ENCODE data around the gene SV2A.

DNA sequence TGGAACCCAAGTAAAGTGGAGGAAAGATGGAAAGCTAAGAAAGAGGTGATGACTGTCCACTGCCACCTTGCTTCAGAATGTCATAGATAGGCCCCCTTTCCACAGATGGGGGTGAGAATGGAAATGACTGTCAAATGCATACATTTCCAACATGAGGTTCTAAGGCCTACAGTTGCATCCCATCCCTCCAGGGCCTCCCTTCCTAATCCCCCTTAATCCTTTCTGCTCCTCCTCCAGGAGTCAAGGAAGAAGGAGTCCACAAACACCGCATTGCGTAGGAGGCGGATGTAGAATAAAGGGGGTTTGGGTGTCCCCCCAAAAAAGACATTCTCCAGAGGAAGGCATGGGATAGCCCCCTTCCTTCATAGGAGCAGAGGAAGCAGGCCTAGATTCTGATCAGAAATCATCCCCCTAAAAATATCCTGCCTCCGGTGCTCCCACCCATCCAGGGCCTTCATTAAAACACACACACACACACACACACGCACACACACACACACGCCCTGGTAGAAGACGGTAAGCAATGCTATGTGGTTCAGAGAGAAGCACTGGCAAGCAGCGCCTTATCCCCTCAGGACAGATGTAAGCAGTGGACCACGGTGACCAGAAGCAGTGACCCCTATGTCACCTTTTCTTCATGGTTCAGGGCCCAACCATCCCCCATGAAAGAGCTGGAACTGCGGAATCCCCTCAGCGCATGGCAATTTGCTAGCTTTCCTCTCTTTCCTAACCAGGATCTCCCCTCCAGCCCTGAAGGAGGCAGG lies 2.0 kb downstream of the SV2A start:
- no peak for TF ChIP-seq CTCF (IDR thresholded peaks at IDR 0.05)
- TF ChIP-seq NFYB (CRISPR knock-in tag; conservative IDR thresholded peaks at IDR 0.05; ENCODE audit: low read depth): no peak
- TF ChIP-seq CREM (CRISPR knock-in tag; IDR thresholded peaks at IDR 0.05): no peak
- no peak for TF ChIP-seq ZMAT4 (CRISPR knock-in tag; IDR thresholded peaks at IDR 0.05)
- TF ChIP-seq NR2C2 (CRISPR knock-in tag; IDR thresholded peaks at IDR 0.05): no peak
- TF ChIP-seq KAT7 (CRISPR knock-in tag; IDR thresholded peaks at IDR 0.05; ENCODE audit: borderline replicate concordance): no peak
- TF ChIP-seq TCF7 (CRISPR knock-in tag; IDR thresholded peaks at IDR 0.05; ENCODE audit: low read depth): no peak
- no peak for TF ChIP-seq JUN (CRISPR knock-in tag; IDR thresholded peaks at IDR 0.05)
- TF ChIP-seq, protein P1, sequence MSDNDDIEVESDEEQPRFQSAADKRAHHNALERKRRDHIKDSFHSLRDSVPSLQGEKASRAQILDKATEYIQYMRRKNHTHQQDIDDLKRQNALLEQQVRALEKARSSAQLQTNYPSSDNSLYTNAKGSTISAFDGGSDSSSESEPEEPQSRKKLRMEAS (CRISPR knock-in tag; IDR thresholded peaks at IDR 0.05): no peak
